GM12878 (cell line): Measurements from ENCODE around the gene GPAT3. TPM values are rescaled to one million over a fixed set of nuclear protein-coding genes. Genes with fewer than 3 reads are reported as not detected.

ENCODE experiments used
- ATAC-seq: fragments of 200-7000 bp; cut with Tn5 transposase; 3 replicates; pipeline ENCODE4 v1.9.1; 2020; ENCODE audit warnings: mild to moderate bottlenecking, moderate library complexity
- BruUV-seq: library from RNA; stranded (reverse); fragments of 400-500 nt; replicated peaks from 2 replicates; lab custom pipeline; 2021; lab: Mats Ljungman, UMichigan
- CTCF ChIA-PET: fragments of 300-600 bp; sonication (Branson Sonifier 250); formaldehyde crosslinking; extraction: SDS; loops from one replicate; lab custom pipeline; 2021; ENCODE audit warnings: inconsistent platforms; lab: Yijun Ruan, JAX
- POLR2A ChIA-PET: fragments of 350-600 bp; formaldehyde crosslinking; extraction: SDS; loops from one replicate; lab custom pipeline; 2021; ENCODE audit warnings: inconsistent platforms; lab: Charles Lee
- RAD21 ChIA-PET: fragments of 300-600 bp; sonication (Branson Sonifier 250); formaldehyde crosslinking; loops from one replicate; lab custom pipeline; 2023; ENCODE audit warnings: antibody characterized with exemption; ENCODE audit not compliant: unreplicated experiment; lab: Charles Lee
- SMC1A ChIA-PET: fragments of 300-600 bp; sonication (Branson Sonifier 250); formaldehyde crosslinking; loops from one replicate; lab custom pipeline; 2023; ENCODE audit not compliant: unreplicated experiment, uncharacterized antibody; lab: Charles Lee
- DNase-seq: peaks from one replicate; pipeline ENCODE4 v3.0.0-alpha.2; 2011; ENCODE audit warnings: low read depth, low spot score
- FAIRE-seq: peaks from 3 replicates; lab custom pipeline; 2011; peaks lifted over from hg19 to GRCh38; lab: Jason Lieb, UNC
- H2AFZ ChIP-seq: 2 replicates; pipeline ENCODE4 v1.6.0; 2011; ENCODE audit warnings: low read depth, low read length, control low read depth; ENCODE audit not compliant: control insufficient read depth
- H3K27ac ChIP-seq: 2 replicates; pipeline ENCODE4 v1.5.1; 2011; ENCODE audit warnings: control low read depth; ENCODE audit not compliant: control insufficient read depth, insufficient read depth
- H3K27me3 ChIP-seq, 2 experiments: replicated peaks in 1 of 2; 2 replicates each; pipeline versions ENCODE4 v1.6.0 to v1.6.1; 2011; ENCODE audit warnings: low read length in 1 of 2; ENCODE audit not compliant: control insufficient read depth in 2 of 2, insufficient read depth in 2 of 2
- H3K36me3 ChIP-seq, 2 experiments: 2 replicates each; pipeline ENCODE4 v1.5.1; 2011; ENCODE audit warnings: low read length in 1 of 2; ENCODE audit not compliant: control insufficient read depth in 2 of 2, insufficient read depth in 2 of 2
- H3K4me1 ChIP-seq: 2 replicates; pipeline ENCODE4 v1.6.1; 2011; ENCODE audit warnings: mild to moderate bottlenecking, low read length, moderate library complexity, mixed read lengths; ENCODE audit not compliant: control insufficient read depth, insufficient read depth
- H3K4me2 ChIP-seq: 2 replicates; pipeline ENCODE4 v1.6.0; 2011; ENCODE audit warnings: control low read depth; ENCODE audit not compliant: control insufficient read depth, insufficient read depth
- H3K4me3 ChIP-seq: fragments of 200-600 bp; sonication (generic); 2 replicates; pipeline ENCODE4 v1.5.1; 2016
- H3K79me2 ChIP-seq: 2 replicates; pipeline ENCODE4 v1.6.0; 2011; ENCODE audit warnings: low read length; ENCODE audit not compliant: control insufficient read depth, insufficient read depth
- H3K9ac ChIP-seq: 2 replicates; pipeline ENCODE4 v1.8.0; 2011; ENCODE audit warnings: low read length, control low read depth, mixed read lengths; ENCODE audit not compliant: control insufficient read depth, insufficient read depth
- H3K9me3 ChIP-seq: replicated peaks from 3 replicates; pipeline ENCODE4 v1.5.1; 2011; ENCODE audit warnings: mild to moderate bottlenecking, low read length; ENCODE audit not compliant: control insufficient read depth, insufficient read depth
- H4K20me1 ChIP-seq: 2 replicates; pipeline ENCODE4 v1.6.0; 2011; ENCODE audit not compliant: control insufficient read depth, insufficient read depth
- CHD4 ChIP-seq: fragments of 200-600 bp; sonication (generic); IDR thresholded peaks from 2 replicates; pipeline ENCODE4 v1.6.1; 2016; ENCODE audit warnings: mild to moderate bottlenecking
- HCFC1 ChIP-seq: fragments of 150-350 bp; IDR thresholded peaks from 2 replicates; pipeline ENCODE4 v1.6.1; 2014; ENCODE audit warnings: low read length
- HDGF ChIP-seq: fragments of 450-650 bp; IDR thresholded peaks from 2 replicates; pipeline ENCODE4 v1.6.1; 2016; ENCODE audit warnings: antibody characterized with exemption
- LARP7 ChIP-seq: fragments of 450-650 bp; IDR thresholded peaks from 2 replicates; pipeline ENCODE4 v1.6.1; 2017; ENCODE audit warnings: mild to moderate bottlenecking
- MYC ChIP-seq: IDR thresholded peaks from 2 replicates; pipeline ENCODE4 v1.6.1; 2011; ENCODE audit warnings: mild to moderate bottlenecking, low read length, moderate library complexity, inconsistent platforms; ENCODE audit not compliant: insufficient read depth, insufficient replicate concordance, insufficient read length, severe bottlenecking
- STAT3 ChIP-seq: IDR thresholded peaks from 2 replicates; pipeline ENCODE4 v1.6.1; 2011; ENCODE audit warnings: low read depth, low read length, improper control_type of control experiment
- YY1 ChIP-seq: IDR thresholded peaks from 2 replicates; pipeline ENCODE4 v1.6.1; 2011; ENCODE audit warnings: low read depth, mild to moderate bottlenecking, low read length
- ZBTB11 ChIP-seq: fragments of 450-650 bp; formaldehyde crosslinking; IDR thresholded peaks from 2 replicates; pipeline ENCODE4 v1.5.0; 2022; ENCODE audit warnings: mild to moderate bottlenecking, missing genetic modification characterization
- WGBS: methylation state at CpG from one replicate; pipeline ENCODE4 v1.1.6; 2016; ENCODE audit warnings: low lambda C conversion rate; ENCODE audit not compliant: insufficient replicate concordance, insufficient coverage; ENCODE audit errors: missing lambda C conversion rate; 5-methylcytosine and 5-hydroxymethylcytosine counted together
- in situ Hi-C: fragments of 300-500 bp; cut with MboI; formaldehyde crosslinking; loops from 9 replicates; pipeline ENCODE4 v1.14.3; 2018; ENCODE audit warnings: mixed read lengths
- intact Hi-C: fragments of 100-400 bp; cut with micrococcal nuclease; formaldehyde crosslinking; loops from one replicate; pipeline ENCODE4 v1.14.2; 2022; ENCODE audit not compliant: unreplicated experiment
- polyA plus RNA-seq, 11 experiments: library from polyadenylated mRNA; depleted of rRNA in 4 of 11; unstranded in 6 of 11; stranded (reverse) in 5 of 11; fragments of >200 nt; fragmentation: Nextera tagmentation in 4 of 11; fragmentation: Illumina TruSeq in 1 of 11; extraction: Ambion mirVana in 4 of 11; extraction: Trizol in 1 of 11; gene quantifications; 1 replicate in 1 of 11; 2 replicates in 10 of 11; pipeline versions ENCODE4 v1.2.1 to v1.2.3, GENCODE V29; 2011 to 2016; ENCODE audit warnings: inconsistent platforms in 2 of 11, missing spikeins in 2 of 11, low read depth in 1 of 11
- total RNA-seq, 4 experiments: library from RNA; depleted of rRNA in 3 of 4; stranded (reverse); fragments of >200 nt in 3 of 4; fragmentation: Illumina TruSeq in 1 of 4; extraction: Trizol in 1 of 4; gene quantifications; 2 replicates each; pipeline versions ENCODE4 v1.2.1 to v1.2.3, GENCODE V29; 2013 to 2021

Gene GPAT3
- total and polyA plus RNA-seq, 10 of the 15 experiments (the other 5 are each of a cell fraction or from before 2014, with no cell fraction given), result 0.26 to 1.1 (median 0.52) TPM

GRCh38 chr4:83639849-83640493 is 104.1 kb downstream of the GPAT3 start (continued):
- peak; percentile 39; the same call in 1 of the 2 replicates for TF ChIP-seq YY1
- TF ChIP-seq HDGF, result no peak
- TF ChIP-seq ZBTB11 (CRISPR knock-in tag), result no peak
- TF ChIP-seq MYC, result no peak

GRCh38 chr4:83643036-83643435 is 107.1 kb downstream of the GPAT3 start:
- SMC1A ChIA-PET, result interaction anchor here (0.5 to 2.9 kb wide), 6 partner anchors 12 to 1328 kb away, joined by 3 to 9 read pairs (median 3); no protein-coding TSS in a partner anchor
- intact Hi-C loops (loop anchor here (5.0 to 10.0 kb wide), 4 partner anchors 281 to 1332 kb away; partner anchors contain the start of gene COQ2), in situ Hi-C loops (loop anchor here (25.0 kb wide), 1 partner anchor 581 kb away; no protein-coding TSS in a partner anchor)
- Histone ChIP-seq H4K20me1 (no peaks in the 10 kb centered on the region), H3K4me1 (no peaks in the 10 kb centered on the region), H3K9ac (no peak overlapping the region), H2AFZ (no peak overlapping the region), H3K36me3 (no peaks in the 10 kb centered on the region), H3K27me3 (peaks cover 0 to 1% of the 10 kb centered on the region in 2 experiments; a peak in 2 of 4 replicates), H3K79me2 (no peaks in the 10 kb centered on the region), H3K27ac (no peak overlapping the region), H3K4me2 (no peak overlapping the region), H3K9me3 (no peaks in the 10 kb centered on the region), H3K4me3 (no peak overlapping the region)
- no TSS peak for BruUV-seq
- FAIRE-seq (no peak), ATAC-seq (no peak), DNase-seq (no peak)
- RAD21 ChIA-PET, result interaction anchor here (0.7 to 2.0 kb wide), 4 partner anchors 134 to 593 kb away, joined by 3 to 12 read pairs (median 4); no protein-coding TSS in a partner anchor
- 32% methylated on average over 4 of the region's 4 CpGs for WGBS
- CTCF ChIA-PET, result interaction anchor here (0.6 to 8.3 kb wide), 7 partner anchors 10 to 289 kb away, joined by 3 to 85 read pairs (median 24); no protein-coding TSS in a partner anchor
- no peak for TF ChIP-seq LARP7
- TF ChIP-seq STAT3, result no peak
- no peak for TF ChIP-seq CHD4
- no peak for TF ChIP-seq HCFC1
- TF ChIP-seq, all 136 proteins: peak for 0
- POLR2A ChIA-PET, result no interaction called here
